Measurements from ENCODE around the gene YPEL3.
A peak's percentile ranks its signal among the peaks of the same experiment; 100 is the strongest.

Gene YPEL3

GRCh38 chr16:30068333-30068732 lies 27.7 kb downstream of the YPEL3 start:
- no peak for DNase-seq

GRCh38 chr16:30067584-30067916 lies 28.5 kb downstream of the YPEL3 start:
- no peak for DNase-seq

DNA sequence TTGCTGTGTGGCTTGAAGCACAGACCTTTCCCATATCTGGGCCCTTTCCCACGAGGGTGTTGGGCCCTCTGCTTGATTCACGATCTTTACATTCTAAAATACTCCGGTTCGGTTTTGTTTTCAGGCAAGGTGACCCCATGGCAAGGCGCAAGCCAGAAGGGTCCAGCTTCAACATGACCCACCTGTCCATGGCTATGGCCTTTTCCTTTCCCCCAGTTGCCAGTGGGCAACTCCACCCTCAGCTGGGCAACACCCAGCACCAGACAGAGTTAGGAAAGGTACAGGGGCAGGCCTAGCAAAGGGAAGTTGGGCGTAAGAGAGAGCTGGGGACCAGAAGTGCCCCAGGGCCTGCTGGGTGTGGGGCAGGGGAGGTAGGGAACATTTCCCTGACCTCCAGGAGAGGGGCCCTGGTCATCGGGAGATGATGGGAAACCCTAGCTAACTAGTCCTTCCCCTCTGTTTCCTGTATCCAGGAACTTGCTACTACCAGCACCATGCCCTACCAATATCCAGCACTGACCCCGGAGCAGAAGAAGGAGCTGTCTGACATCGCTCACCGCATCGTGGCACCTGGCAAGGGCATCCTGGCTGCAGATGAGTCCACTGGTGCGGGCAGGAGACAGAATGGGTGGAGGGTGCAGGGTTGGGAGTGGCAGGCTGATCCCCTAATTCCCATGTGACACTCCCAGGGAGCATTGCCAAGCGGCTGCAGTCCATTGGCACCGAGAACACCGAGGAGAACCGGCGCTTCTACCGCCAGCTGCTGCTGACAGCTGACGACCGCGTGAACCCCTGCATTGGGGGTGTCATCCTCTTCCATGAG lies 29.0 kb downstream of the YPEL3 start:
- DNase-seq, result no peak

DNA sequence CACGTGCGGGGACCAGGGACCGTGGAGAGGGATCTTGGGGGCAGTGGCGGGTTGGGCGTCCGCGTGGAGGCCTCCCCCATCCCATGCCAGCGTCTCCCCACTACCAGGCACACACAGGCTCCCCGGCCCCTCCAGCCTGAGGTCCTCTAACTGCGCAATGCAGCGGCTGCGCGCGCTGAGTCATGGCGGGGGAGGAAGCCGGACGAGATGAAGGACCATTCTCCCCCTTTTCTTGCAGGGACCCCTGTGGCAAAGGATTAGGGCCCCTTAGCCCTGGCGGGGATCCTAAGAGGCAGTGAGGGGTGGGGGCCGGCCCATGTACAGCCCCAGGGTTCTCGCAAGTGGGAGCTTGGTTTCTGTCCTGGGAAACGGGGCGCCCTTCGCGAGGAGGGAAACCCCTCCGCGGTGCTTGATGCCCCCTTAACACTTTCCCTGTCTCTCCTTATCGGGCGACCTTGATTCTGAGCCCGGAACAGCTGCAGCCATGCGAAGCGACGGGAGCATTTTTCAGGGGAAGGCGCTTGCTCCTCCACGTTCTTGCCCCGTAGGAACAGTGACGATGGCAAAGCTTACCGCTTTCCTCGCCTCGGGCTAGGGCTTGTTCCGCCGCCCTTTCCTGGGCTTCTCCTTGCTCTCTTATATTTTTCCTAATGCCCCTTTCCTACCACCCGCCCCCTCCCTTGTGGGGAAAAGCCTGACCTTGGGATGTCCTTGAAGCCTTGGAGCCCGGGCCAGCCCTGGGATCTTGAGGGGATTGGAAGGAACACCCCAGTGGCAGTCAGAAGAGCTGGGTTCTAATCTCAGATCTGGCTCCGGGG lies 29.9 kb downstream of the YPEL3 start:
- DNase-seq, result no peak

- DNase-seq, result peak; percentile 98
Measured at GRCh38 chr16:30065102-30065942, 30.7 kb downstream of the YPEL3 start, which contains the start of gene ALDOA. Gene ALDOA, plus strand, starts transcription at chr16:30065760. Its CDS starts 1,138 bp downstream, at chr16:30066898.

- DNase-seq, result no peak
Measured at GRCh38 chr16:30064729-30065101, 31.3 kb downstream of the YPEL3 start.

DNA sequence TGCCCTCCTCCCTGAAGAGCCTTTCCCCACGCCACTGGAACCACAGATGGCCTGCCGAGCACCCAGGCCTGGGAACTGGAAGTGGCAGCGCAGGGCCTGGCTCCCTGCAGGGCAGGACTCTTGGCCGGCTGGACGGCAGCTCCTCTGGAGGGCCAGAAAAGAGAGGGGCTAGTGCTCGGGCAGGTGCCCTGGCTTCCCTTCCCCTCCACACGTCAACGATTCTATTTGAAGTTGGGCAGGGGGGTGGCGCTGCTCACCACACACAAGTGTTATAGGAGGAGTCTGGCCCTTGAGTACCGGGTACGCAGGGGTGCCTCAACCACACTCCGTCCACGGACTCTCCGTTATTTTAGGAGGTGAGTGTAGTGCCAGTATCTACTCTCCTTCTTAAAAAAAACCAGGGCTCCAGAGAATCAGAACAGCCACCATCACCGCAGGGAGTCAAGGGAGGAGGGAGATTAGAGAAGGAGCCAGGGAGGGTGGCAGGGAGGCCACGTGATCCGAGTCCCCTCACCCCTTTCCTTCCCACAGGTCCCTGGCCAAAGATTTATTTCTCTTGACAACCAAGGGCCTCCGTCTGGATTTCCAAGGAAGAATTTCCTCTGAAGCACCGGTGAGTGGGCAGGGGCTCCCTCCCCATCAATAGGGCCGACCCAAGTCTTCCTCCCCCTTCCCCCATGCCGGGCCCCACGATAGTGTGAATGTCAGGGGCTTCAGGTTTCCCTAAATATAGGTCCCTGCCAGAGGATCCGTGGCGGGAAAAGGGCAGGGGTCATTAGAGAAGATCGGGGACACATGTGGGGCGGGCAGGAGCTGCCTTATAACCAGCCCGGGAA lies 31.9 kb downstream of the YPEL3 start:
- DNase-seq, result peak; percentile 74

- DNase-seq, result no peak
Measured at GRCh38 chr16:30063278-30063892, 32.6 kb downstream of the YPEL3 start.

DNA sequence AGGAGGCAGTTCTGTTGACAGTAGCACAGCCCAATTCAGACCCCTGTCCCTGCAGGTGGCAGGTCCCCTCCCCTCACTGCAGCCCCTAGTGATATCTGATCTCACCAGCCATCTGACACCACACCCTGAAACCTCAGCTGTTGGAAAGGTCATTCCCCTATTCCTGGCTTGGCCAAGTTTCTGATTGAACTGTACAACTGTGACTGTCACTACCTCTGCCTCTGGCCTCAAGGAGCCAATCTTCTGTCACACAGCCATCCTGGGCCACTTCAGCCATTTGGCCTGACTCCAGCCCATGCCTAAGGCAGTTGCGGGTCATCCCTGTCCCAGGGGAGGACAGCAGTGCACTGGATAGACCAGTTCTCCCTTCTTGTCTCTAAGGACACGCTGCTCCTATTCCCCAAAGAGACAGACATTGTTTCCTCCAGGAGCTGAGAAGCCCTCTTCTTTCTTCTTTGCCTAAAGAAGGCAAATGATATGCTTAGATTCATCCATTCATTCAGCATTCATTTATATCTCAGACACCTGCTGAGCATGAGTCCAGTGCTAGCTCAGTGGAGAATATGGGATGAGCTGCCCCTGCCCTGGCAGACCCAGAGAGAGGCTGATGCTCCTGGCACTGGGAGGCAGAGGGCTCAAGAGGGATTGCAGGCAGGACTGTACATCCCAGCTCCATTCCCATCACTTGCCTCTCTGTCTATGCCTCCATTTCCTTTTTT lies 35.0 kb downstream of the YPEL3 start:
- DNase-seq, result no peak

- no peak for DNase-seq
Measured at GRCh38 chr16:30060346-30060745, 35.7 kb downstream of the YPEL3 start.

- DNase-seq, result peak; percentile 55
Measured at GRCh38 chr16:30054959-30055553, 41.0 kb downstream of the YPEL3 start.

DNA sequence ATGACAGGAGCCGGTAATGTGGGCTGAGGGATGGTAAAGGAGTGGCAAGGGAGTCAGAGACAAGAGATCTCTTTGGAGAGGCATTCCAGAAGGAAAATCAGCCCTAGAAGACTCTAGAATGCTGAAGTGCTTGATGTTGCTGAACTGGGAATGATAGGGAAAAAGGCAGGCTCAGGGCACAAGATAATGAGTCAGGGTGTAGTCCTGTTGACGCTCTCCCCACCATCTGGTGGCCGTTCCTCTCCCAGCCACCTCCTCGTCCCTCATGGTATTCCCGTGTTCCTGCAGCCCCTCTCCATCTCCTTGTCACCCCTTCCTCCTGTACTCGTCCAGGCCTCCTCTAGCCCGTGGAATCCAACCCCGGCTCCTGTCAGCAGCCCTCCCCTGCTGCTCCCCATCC lies 41.6 kb downstream of the YPEL3 start:
- DNase-seq, result no peak

DNA sequence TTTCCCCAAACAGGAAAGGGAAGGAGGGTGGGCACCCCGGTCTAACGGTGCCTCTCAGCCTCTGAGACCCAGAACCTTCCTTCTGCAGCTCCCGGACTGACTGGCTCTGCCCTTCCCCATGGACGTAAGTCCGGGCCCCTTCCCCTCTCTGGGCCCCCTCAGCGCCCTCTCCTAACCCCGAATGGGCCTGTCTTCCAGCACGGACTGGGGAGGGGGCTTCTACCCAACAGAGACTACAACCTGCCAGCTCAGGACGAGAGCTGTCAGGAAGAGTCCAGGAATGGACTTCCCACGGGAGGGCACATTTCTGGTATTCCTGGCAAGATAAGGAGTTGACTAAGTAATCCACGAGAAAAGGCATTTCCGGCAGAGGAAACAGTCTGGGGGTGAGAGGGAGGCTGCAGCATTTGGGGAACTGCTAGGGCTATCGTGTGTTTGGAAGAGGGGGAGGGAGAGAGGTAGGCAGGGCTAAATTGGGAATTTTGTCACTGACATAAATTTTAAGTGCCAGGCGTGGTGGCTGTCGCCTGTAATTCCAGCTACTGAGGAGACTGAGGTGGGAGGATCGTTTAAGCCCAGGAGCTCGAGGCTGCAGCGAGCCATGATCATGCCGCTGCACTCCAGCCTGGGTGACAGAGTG lies 42.5 kb downstream of the YPEL3 start:
- no peak for DNase-seq

- DNase-seq, result peak; percentile 99
Measured at GRCh38 chr16:30052671-30053372, 43.2 kb downstream of the YPEL3 start.

GRCh38 chr16:30051518-30051917 lies 44.5 kb downstream of the YPEL3 start:
- DNase-seq, result no peak

GRCh38 chr16:30049871-30050270 lies 46.1 kb downstream of the YPEL3 start:
- no peak for DNase-seq

GRCh38 chr16:30046588-30046987 lies 49.4 kb downstream of the YPEL3 start:
- DNase-seq, result no peak

DNA sequence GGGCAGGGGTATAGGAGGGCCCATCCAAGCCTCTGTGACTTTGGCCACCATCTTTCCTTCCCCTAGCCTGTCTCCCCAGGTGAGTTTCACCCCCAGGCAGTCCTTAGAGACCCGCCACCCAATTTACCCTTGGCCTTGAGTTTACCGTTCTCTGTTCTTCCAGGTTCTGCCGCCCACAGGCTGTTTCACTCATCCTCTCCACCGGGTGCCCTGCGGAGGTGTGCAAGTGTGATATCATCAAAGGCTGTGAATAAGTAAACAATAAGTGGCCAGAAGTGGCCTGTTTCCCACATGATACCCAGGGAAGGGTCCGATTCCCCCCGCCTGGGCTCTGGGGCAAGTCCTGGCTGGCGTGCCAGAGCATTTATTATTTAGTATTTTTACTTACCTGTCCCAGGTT lies 49.8 kb downstream of the YPEL3 start:
- no peak for DNase-seq

Measured in retina (tissue), 1 donor.